SH-SY5Y (cell line): ENCODE measurements around the gene ZCCHC13.

Source experiments
- GATA2 ChIP-seq: IDR thresholded peaks from 2 replicates; pipeline ENCODE4 v1.6.1; 2011; ENCODE audit warnings: mild to moderate bottlenecking, low read depth, low read length
- GATA3 ChIP-seq: IDR thresholded peaks from 2 replicates; pipeline ENCODE4 v1.6.1; 2011; ENCODE audit warnings: low read depth, mild to moderate bottlenecking, low read length, moderate library complexity

GRCh38 chrX:74284391-74284952 lies 19.5 kb upstream of the ZCCHC13 start:
- TF ChIP-seq GATA3: no peak
- TF ChIP-seq GATA2: no peak
